SH-SY5Y (cell line): ENCODE measurements around the gene ZCCHC7.

Experiments used
- GATA2 ChIP-seq: IDR thresholded peaks from 2 replicates; pipeline ENCODE4 v1.6.1; 2011; ENCODE audit warnings: mild to moderate bottlenecking, low read depth, low read length
- GATA3 ChIP-seq: IDR thresholded peaks from 2 replicates; pipeline ENCODE4 v1.6.1; 2011; ENCODE audit warnings: low read depth, mild to moderate bottlenecking, low read length, moderate library complexity

Gene ZCCHC7

GRCh38 chr9:37406603-37407401, 286.4 kb downstream of the ZCCHC7 start:
- TF ChIP-seq GATA3 = no peak
- TF ChIP-seq GATA2 = no peak

GRCh38 chr9:37407468-37407867, 287.1 kb downstream of the ZCCHC7 start:
- TF ChIP-seq GATA3 (no peak), GATA2 (no peak)
